ENCODE data around the gene ARHGAP9. TPM values are rescaled to one million over a fixed set of nuclear protein-coding genes. Genes with fewer than 3 reads are reported as not detected.

Gene ARHGAP9
- total and polyA plus RNA-seq, 2 experiments from 2014 or later: 2.3 TPM; not detected in 1

GRCh38 chr12:57461276-57461916, 18.3 kb downstream of the ARHGAP9 start:
- Histone ChIP-seq H3K4me3 (peak overlapping the region; percentile 46), H3K27ac (no peak overlapping the region), H3K27me3 (peaks cover 7% of the 10 kb centered on the region), H3K9me3 (ENCODE audit: low read depth) (no peaks in the 10 kb centered on the region), H3K36me3 (no peaks in the 10 kb centered on the region), H3K4me1 (ENCODE audit: low read depth) (peaks cover 4% of the 10 kb centered on the region)
- TF ChIP-seq CTCF (IDR thresholded peaks at IDR 0.05; ENCODE audit: low read depth, low read length): no peak
- DNase-seq (ENCODE audit: low read depth in 1 of 2, low spot score in 1 of 2): peak; percentile 49 to 71

- DNase-seq (ENCODE audit: low read depth in 1 of 2, low spot score in 1 of 2): peak in 1 of 2 donors; percentile 59
Observed at GRCh38 chr12:57460841-57461275, 18.8 kb downstream of the ARHGAP9 start.

GRCh38 chr12:57460468-57460784, 19.2 kb downstream of the ARHGAP9 start:
- TF ChIP-seq CTCF (IDR thresholded peaks at IDR 0.05; ENCODE audit: low read depth, low read length): no peak
- H3K4me3 ChIP-seq: peak overlapping the region; percentile 43
- no peaks in the 10 kb centered on the region for H3K36me3 ChIP-seq
- H3K27me3 ChIP-seq: peaks cover 7% of the 10 kb centered on the region
- no peak for DNase-seq (ENCODE audit: low read depth in 1 of 2, low spot score in 1 of 2)
- no peaks in the 10 kb centered on the region for H3K9me3 ChIP-seq (ENCODE audit: low read depth)
- peaks cover 7% of the 10 kb centered on the region for H3K4me1 ChIP-seq (ENCODE audit: low read depth)
- no peak overlapping the region for H3K27ac ChIP-seq

More at GRCh38 chr12:57460841-57461275, 18.8 kb downstream of the ARHGAP9 start:
- peaks cover 4% of the 10 kb centered on the region for H3K4me1 ChIP-seq (ENCODE audit: low read depth)
- no peaks in the 10 kb centered on the region for H3K36me3 ChIP-seq
- H3K27ac ChIP-seq: no peak overlapping the region
- H3K4me3 ChIP-seq: peak overlapping the region; percentile 46
- H3K9me3 ChIP-seq (ENCODE audit: low read depth): no peaks in the 10 kb centered on the region
- H3K27me3 ChIP-seq: peaks cover 7% of the 10 kb centered on the region
- no peak for TF ChIP-seq CTCF (IDR thresholded peaks at IDR 0.05; ENCODE audit: low read depth, low read length)

GRCh38 chr12:57459750-57460467, 19.8 kb downstream of the ARHGAP9 start, which contains the start of gene GLI1:
Gene GLI1 (plus strand): TSS chr12:57459785. CDS start chr12:57463692, 3,907 bp downstream.
- no peak for TF ChIP-seq CTCF (IDR thresholded peaks at IDR 0.05; ENCODE audit: low read depth, low read length)
- Histone ChIP-seq H3K4me1 (ENCODE audit: low read depth) (peaks cover 12% of the 10 kb centered on the region), H3K9me3 (ENCODE audit: low read depth) (no peaks in the 10 kb centered on the region), H3K27me3 (peaks cover 7% of the 10 kb centered on the region), H3K4me3 (peak within 1 kb of the TSS; percentile 43), H3K27ac (no peak within 1 kb of the TSS), H3K36me3 (no peaks in the 10 kb centered on the region)
- peak in 1 of 2 donors; percentile 73 for DNase-seq (ENCODE audit: low read depth in 1 of 2, low spot score in 1 of 2)

GRCh38 chr12:57459055-57459749, 20.5 kb downstream of the ARHGAP9 start:
- Histone ChIP-seq H3K4me3 (peak overlapping the region; percentile 43), H3K27ac (no peak overlapping the region), H3K27me3 (peaks cover 7% of the 10 kb centered on the region), H3K9me3 (ENCODE audit: low read depth) (no peaks in the 10 kb centered on the region), H3K36me3 (no peaks in the 10 kb centered on the region), H3K4me1 (ENCODE audit: low read depth) (peaks cover 13% of the 10 kb centered on the region)
- peak; percentile 89 for TF ChIP-seq CTCF (IDR thresholded peaks at IDR 0.05; ENCODE audit: low read depth, low read length)
- peak; percentile 96 to 98 for DNase-seq (ENCODE audit: low read depth in 1 of 2, low spot score in 1 of 2)

Measured in cardiac muscle cell (in vitro differentiated cells and primary cell).